HG02938 (cell line): ENCODE data around the gene DPM1.

Experiments
- ATAC-seq: cut with Tn5 transposase; IDR thresholded peaks from one replicate; pipeline ENCODE4 v1.9.1; 2021; ENCODE audit warnings: mild to moderate bottlenecking, moderate library complexity; ENCODE audit not compliant: unreplicated experiment

Gene DPM1

DNA sequence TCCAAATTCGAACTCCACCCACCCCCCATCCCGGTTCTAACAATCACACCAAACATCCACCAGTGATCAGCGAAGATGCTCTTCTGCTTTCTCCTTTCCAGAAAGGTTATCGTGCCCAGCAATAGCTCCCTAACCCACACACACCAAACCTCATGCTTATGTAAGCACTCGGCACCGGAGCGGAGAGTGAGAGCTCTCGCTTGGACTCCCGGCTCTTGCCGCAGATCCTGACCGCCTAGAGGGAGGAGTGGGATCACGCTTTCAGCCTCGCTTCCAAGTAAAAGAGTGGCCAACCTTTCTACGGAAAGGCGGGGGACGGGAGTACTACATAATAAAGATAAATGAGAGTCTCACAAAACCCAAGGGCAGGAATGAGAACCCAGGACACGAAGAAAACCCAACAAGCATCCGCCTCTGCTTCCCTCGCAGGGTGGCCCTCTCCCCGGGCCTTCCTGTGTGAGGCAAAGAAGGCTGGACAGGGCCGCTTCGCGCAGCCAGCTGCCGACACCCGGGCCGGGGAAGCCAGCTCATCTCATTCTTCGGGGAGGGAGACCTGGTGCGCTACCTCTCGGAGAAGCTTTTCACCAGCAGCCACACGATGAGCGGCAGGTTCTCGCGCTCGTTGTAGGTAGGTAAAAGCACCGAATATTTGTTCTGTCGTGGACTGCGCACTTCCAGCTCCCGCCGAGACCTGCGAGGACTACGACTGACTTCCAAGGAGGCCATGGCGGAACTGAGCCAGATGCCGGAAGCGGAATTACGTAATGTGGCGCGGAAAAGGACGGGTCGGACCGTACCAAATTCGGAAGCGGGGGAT is at the start of gene DPM1:
TSS of gene DPM1 (minus strand) at position 735 of the 817 bp plus-strand sequence. CDS start at position 726, 9 bp downstream.
- peak; percentile 70 for ATAC-seq

GRCh38 chr20:51005214-51005613 is 46.9 kb upstream of the DPM1 start:
- no peak for ATAC-seq

DNA sequence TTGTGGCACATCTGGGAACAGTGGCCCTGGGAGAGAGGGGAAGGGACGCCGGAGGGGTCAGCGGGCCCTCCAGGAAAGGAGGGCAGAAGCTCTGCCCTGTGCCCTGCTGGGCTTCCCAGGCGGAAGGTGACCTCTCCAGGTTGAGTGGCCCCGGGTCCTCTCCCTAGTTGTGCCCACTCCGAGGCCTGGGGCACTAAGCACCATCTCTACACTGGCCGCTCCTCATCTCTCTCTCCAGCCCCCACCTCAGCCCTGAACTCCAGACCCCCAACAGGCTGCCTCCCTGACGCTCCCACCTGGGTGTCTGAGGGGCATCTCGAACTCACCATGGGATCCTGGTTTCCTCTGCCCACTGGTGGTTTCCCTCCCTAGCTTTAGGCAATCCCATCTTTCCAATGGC is 46.4 kb upstream of the DPM1 start:
- ATAC-seq: no peak

GRCh38 chr20:51004305-51004727 is 46.0 kb upstream of the DPM1 start:
- ATAC-seq: no peak

GRCh38 chr20:51003753-51004152 is 45.4 kb upstream of the DPM1 start:
- no peak for ATAC-seq

GRCh38 chr20:51002633-51003032 is 44.3 kb upstream of the DPM1 start:
- no peak for ATAC-seq

DNA sequence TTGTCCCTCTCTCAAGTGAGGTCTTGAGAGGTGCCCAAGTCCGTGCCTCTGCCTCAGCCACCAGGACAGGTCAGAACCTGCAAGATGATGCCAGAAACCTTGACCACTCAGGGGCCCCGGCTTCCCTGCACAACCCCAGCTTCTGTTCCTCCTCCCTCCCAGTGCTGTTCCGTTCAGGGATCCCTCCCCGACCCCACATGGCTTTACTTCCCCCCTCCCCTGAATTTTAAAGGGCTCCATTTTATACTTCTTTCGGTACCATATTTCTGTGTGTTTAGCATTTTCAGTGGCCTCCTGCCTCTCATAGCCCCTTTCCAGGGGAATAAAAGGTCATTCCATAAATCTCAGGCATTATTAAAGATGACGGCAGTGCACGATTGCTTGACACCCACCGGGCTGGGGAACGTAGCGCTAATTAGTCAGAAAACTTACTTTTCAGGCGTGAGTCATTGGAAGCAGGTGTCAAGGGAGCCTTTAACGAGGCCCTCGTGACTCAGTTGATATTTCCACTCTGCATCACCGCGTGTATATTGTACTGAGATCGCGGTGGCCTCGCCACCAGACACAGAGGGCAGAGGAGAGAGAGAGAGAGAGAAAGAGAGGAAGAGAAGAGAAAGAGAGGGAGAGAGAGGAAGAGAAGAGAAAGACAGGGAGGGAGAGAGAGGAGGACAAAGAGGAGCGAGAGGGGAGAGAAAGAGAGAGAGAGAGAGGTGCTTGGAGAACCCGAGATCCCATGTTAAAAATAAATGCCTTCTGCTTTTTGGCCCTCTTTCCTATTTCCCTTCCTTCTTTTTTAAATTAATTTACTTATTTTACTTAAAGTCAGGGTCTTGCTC is 43.3 kb upstream of the DPM1 start:
- ATAC-seq: no peak

GRCh38 chr20:50999355-50999754 is 41.0 kb upstream of the DPM1 start:
- no peak for ATAC-seq

GRCh38 chr20:50996901-50997865 is 38.9 kb upstream of the DPM1 start:
- ATAC-seq: no peak

- ATAC-seq: no peak
Measured at GRCh38 chr20:50995506-50995905, 37.2 kb upstream of the DPM1 start.

DNA sequence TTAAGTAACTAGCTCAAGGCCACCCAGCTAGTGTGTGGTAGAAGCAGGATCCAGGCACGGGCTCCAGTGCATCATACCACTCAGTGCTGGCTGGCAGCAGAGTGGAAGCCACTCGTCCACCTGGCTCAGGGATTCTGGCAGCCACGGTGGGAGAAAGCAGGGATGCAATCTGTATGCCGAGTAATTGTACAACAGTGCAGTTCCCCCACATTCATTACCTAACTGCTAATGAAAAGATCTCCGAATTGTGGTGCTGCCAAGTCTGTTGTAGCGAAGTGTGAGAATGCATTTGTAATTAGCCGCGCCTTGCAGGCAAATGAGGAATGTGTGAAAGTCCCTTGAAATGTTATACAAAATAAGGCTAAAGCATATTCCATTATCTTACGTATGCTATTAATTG is 35.5 kb upstream of the DPM1 start:
- ATAC-seq: no peak

- ATAC-seq: no peak
Measured at GRCh38 chr20:50992733-50993457, 34.6 kb upstream of the DPM1 start.

DNA sequence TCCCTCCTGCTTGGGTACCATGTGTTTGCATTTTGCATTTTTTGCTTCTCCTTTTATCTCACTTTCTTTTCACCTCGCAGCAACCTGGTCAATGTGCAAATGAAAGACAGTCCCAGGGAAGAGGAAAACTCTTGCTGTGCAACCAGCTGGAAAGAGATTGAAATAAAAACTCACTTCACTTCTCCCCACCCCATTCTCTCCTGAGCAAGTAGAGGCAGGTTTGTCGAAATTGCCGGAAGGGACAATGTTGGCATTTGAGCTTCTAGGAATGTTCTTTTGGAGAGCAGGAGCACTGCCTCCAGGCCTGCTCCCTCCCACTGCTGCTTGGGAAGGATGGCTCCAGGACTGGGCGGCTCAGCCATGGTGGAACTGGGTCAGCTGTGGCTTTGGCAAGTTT is 34.0 kb upstream of the DPM1 start:
- ATAC-seq: no peak

DNA sequence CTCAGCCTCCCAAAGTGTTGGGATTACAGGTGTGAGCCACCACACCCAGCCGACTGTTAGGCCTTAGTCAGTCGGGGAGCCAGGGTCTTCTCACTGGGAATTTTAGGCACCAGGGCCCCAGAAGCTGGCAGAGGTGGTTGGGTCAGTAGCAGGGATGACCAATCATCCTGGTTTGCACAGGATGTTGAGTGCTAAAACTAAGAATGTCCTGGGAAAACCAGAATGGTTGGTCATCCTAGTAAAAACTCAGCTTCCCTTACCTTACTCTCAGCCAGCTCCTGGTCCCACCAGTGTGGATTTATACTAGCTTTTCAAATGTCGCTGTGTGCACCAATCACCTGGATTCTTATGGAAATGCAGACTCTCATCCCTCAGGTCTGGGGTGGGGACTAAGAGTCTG is 32.7 kb upstream of the DPM1 start:
- no peak for ATAC-seq

DNA sequence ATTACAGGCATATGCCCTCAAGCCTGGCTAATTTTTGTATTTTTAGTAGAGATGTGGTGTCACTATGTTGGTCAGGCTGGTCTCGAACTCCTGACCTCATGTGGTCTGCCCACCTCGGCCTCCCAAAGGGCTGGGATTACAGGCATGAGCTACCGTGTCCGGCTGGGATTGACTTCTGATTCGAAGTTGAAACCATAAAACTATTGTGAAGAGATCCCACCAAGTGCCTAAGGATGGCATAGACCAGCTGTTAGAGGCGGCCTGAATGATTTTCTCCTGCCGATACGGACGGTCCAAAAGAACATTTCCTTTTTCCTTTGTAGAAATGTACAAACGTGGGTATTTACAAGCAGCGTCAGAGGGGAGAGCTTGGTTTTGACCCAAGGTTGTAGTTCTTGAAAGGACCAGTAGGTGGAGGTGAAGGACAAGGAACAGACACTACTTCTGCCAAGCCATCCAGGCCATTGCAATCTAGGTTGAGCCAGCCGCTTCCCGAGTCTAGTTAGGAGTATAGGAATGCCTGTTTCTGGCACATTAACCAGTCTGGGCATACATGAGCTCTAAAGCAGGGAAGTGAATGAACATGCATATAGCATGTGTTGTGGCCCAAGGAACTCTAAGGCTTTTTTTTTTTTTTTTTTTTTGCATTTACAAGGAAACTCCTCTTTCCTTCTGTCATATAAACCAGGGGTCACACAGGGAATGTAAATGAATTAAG is 29.3 kb upstream of the DPM1 start:
- ATAC-seq: peak; percentile 71

DNA sequence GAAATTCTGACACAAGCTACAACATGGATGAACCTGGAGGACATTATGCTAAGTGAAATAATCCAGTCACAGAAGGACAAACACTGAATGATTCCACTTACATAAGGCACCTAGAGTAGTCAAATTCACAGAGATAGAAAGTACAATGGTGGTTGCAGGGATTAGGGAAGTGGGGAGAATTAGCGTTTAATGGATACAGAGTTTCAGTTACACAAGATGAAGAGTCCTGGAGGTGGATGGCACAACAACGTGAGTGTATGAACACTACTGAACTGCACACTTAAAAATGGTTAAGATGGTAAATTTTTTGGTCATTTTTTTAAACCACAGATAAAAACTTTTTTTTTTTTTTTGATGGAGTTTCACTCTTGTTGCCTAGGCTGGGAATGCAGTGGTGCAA is 25.0 kb upstream of the DPM1 start:
- ATAC-seq: no peak

DNA sequence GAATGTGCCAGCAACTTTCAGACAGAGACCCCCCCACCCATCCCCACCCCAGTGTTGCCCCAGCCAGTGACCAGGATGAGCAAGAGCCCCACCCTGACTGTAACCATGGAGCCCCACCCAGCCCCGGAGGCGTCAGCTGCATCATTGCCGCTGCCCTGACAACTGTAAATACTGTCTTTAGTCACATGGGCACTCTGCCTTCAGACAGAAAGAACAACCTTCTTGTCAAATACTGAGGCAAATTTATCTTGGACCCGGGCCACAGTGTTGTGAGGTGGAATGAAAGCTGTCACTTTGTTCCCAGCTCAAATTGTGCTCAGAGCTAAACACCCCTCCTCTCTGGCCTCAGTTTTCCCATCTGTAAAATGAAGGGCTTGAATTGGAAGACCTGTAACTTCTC is 24.0 kb upstream of the DPM1 start:
- ATAC-seq: no peak

- no peak for ATAC-seq
Measured at GRCh38 chr20:50981714-50982048, 23.3 kb upstream of the DPM1 start.

- no peak for ATAC-seq
Measured at GRCh38 chr20:50980851-50981713, 22.8 kb upstream of the DPM1 start.
